Omental fat pad (tissue), 4 donors: Measurements from ENCODE around the gene EXT2. TPM values are rescaled to one million over a fixed set of nuclear protein-coding genes. Genes with fewer than 3 reads are reported as not detected.

Experiments used
- ATAC-seq: fragments of 150-250 bp; one replicate; pipeline ENCODE4 v1.9.1; 2016; ENCODE audit warnings: mild to moderate bottlenecking, moderate library complexity; ENCODE audit not compliant: low FRiP score
- DNase-seq: peaks from one replicate; pipeline ENCODE4 v3.0.0-alpha.2; 2019; ENCODE audit warnings: low spot score
- CTCF ChIP-seq, 3 donors: fragments of 450-650 bp; IDR thresholded peaks; one replicate each; pipeline ENCODE4 v1.5.1; 2016 to 2017; ENCODE audit warnings: antibody characterized with exemption in 3 of 3, mild to moderate bottlenecking in 3 of 3, moderate library complexity in 2 of 3
- total RNA-seq, 4 donors: library from RNA; depleted of rRNA; stranded (reverse); fragments of >200 nt; gene quantifications; one replicate each; pipeline ENCODE4 v1.1.0, GENCODE V29; 2016

The EXT2 gene
- total RNA-seq, 4 donors from 2014 or later: 60.5 to 91.0 (median 76.1) TPM

GRCh38 chr11:44229098-44229497 is 133.6 kb downstream of the EXT2 start:
- ATAC-seq (no peak), DNase-seq (no peak)
- no peak for TF ChIP-seq CTCF (IDR thresholded peaks at IDR 0.05)

GRCh38 chr11:44229624-44230023 is 134.1 kb downstream of the EXT2 start:
- DNase-seq (no peak), ATAC-seq (no peak)
- no peak for TF ChIP-seq CTCF (IDR thresholded peaks at IDR 0.05)

GRCh38 chr11:44235765-44236201 is 140.3 kb downstream of the EXT2 start:
- TF ChIP-seq CTCF (IDR thresholded peaks at IDR 0.05): no peak
- DNase-seq (no peak), ATAC-seq (no peak)

- no peak for TF ChIP-seq CTCF (IDR thresholded peaks at IDR 0.05)
- no peak for DNase-seq
- no peak for ATAC-seq
These were observed 140.8 kb downstream of the EXT2 start for GRCh38 chr11:44236296-44236695.

GRCh38 chr11:44237156-44237555 is 141.7 kb downstream of the EXT2 start:
- no peak for ATAC-seq
- no peak for TF ChIP-seq CTCF (IDR thresholded peaks at IDR 0.05)

GRCh38 chr11:44241851-44242250 is 146.4 kb downstream of the EXT2 start:
- ATAC-seq (no peak), DNase-seq (no peak)
- no peak for TF ChIP-seq CTCF (IDR thresholded peaks at IDR 0.05)

More at GRCh38 chr11:44237156-44237555, 141.7 kb downstream of the EXT2 start:
- DNase-seq: no peak

GRCh38 chr11:44243086-44243485 is 147.6 kb downstream of the EXT2 start:
- DNase-seq: no peak
- no peak for ATAC-seq
- no peak for TF ChIP-seq CTCF (IDR thresholded peaks at IDR 0.05)
